Measurements from ENCODE around the gene LIN52. TPM values are rescaled to one million over a fixed set of nuclear protein-coding genes. Genes with fewer than 3 reads are reported as not detected.

Gene LIN52
- total RNA-seq, 1 donor, result 4.9 TPM

GRCh38 chr14:74140374-74140850 lies 55.7 kb downstream of the LIN52 start:
- no peak overlapping the region for H3K4me3 ChIP-seq (ENCODE audit: low read length)

DNA sequence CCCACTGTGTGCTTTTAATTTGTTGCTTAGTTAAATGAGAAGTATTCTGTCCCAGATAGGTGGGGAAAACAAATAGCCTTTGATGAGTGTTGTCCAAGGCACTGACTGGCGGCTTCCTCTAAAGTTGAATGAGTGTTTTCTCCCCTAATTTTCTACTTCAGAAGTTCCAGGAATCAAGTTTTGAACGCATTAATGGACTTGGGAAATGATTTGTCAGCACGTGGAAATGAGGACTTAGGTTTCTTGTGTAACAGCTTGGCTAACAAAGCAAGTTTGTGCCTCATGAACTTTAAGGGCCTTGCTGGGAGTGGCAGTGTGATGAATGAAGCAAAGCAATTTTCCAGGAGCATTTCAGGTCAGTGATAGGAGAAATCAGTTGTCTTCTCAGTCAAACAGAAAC lies 56.9 kb downstream of the LIN52 start:
- H3K4me1 ChIP-seq (ENCODE audit: insufficient read depth, low read length), result no peaks in the 10 kb centered on the region
- H3K9me3 ChIP-seq (ENCODE audit: low read depth, low read length), result no peaks in the 10 kb centered on the region
- H3K27me3 ChIP-seq (ENCODE audit: insufficient read depth, low read length), result no peaks in the 10 kb centered on the region
- H3K4me3 ChIP-seq (ENCODE audit: low read length), result no peak overlapping the region

More at GRCh38 chr14:74140374-74140850, 55.7 kb downstream of the LIN52 start:
- no peaks in the 10 kb centered on the region for H3K27me3 ChIP-seq (ENCODE audit: insufficient read depth, low read length)
- H3K9me3 ChIP-seq (ENCODE audit: low read depth, low read length), result no peaks in the 10 kb centered on the region
- peaks cover 5% of the 10 kb centered on the region for H3K4me1 ChIP-seq (ENCODE audit: insufficient read depth, low read length)

DNA sequence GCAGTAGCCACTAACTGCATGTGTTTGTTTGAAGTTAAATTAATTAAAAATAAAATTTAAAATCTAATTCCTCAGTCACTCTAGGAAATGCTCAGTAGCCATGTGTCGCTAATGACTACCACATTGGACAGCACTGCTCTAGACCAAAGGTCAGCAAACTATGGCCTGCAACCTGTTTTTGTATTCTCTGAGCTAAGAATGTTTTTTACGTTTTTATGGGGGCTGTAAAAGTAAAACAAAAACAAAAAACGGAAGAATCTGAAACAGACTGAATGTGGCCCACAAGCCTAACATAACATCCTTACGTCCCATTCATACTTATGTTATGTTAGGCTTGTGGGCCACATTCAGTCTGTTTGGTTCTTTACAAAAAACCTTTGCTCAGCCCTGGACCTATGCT lies 57.8 kb downstream of the LIN52 start:
- Histone ChIP-seq H3K4me1 (ENCODE audit: insufficient read depth, low read length) (no peaks in the 10 kb centered on the region), H3K27me3 (ENCODE audit: insufficient read depth, low read length) (no peaks in the 10 kb centered on the region), H3K9me3 (ENCODE audit: low read depth, low read length) (no peaks in the 10 kb centered on the region), H3K4me3 (ENCODE audit: low read length) (no peak overlapping the region)

GRCh38 chr14:74144789-74145188 lies 60.0 kb downstream of the LIN52 start:
- Histone ChIP-seq H3K9me3 (ENCODE audit: low read depth, low read length) (no peaks in the 10 kb centered on the region), H3K4me1 (ENCODE audit: insufficient read depth, low read length) (no peaks in the 10 kb centered on the region), H3K27me3 (ENCODE audit: insufficient read depth, low read length) (no peaks in the 10 kb centered on the region), H3K4me3 (ENCODE audit: low read length) (no peak overlapping the region)

DNA sequence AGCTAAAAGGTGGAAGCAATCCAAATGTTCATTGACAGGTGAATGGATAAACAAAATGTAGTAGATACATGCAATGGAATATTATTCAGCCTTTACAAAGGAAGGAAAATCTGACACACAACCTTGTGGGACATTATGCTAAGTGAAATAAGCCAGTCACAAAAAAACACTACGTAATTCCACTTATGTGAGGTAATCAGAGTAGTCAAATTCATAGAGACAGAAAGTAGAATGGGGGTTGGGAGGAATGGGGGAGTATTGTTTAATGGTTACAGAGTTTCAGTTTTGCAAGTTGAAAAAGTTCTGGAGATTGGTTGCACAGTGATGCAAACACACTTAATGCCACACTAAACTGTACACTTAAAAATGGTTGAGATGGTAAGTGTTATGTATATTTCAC lies 62.8 kb downstream of the LIN52 start:
- H3K4me3 ChIP-seq (ENCODE audit: low read length), result no peak overlapping the region

GRCh38 chr14:74148705-74149104 lies 63.9 kb downstream of the LIN52 start:
- Histone ChIP-seq H3K4me1 (ENCODE audit: insufficient read depth, low read length) (no peaks in the 10 kb centered on the region), H3K4me3 (ENCODE audit: low read length) (no peak overlapping the region), H3K27me3 (ENCODE audit: insufficient read depth, low read length) (no peaks in the 10 kb centered on the region), H3K9me3 (ENCODE audit: low read depth, low read length) (no peaks in the 10 kb centered on the region)

More for the DNA sequence above, 62.8 kb downstream of the LIN52 start:
- H3K9me3 ChIP-seq (ENCODE audit: low read depth, low read length), result no peaks in the 10 kb centered on the region
- no peaks in the 10 kb centered on the region for H3K4me1 ChIP-seq (ENCODE audit: insufficient read depth, low read length)
- no peaks in the 10 kb centered on the region for H3K27me3 ChIP-seq (ENCODE audit: insufficient read depth, low read length)

- H3K4me3 ChIP-seq (ENCODE audit: low read length), result no peak overlapping the region
- H3K9me3 ChIP-seq (ENCODE audit: low read depth, low read length), result no peaks in the 10 kb centered on the region
- H3K4me1 ChIP-seq (ENCODE audit: insufficient read depth, low read length), result no peaks in the 10 kb centered on the region
- H3K27me3 ChIP-seq (ENCODE audit: insufficient read depth, low read length), result no peaks in the 10 kb centered on the region
These were observed 70.5 kb downstream of the LIN52 start for GRCh38 chr14:74155287-74155686.

DNA sequence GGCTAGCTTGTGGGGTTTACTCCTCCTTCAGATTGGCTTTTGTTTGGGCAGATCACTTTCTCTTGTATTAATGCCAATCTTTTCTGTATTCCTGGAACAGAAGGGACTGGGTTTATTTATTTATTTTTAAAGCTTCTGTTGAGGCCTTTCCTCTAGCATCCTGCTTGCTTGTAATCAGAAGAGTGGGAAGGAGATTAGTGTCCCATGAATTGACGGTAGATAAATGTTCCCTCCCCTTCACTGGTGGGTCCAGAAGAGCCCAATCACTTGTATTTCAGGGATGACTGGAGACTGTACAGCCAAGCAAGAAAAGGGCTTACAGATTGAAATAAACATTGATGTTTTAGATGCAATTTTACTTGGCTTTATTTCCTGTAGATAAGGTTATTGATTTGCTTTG lies 71.0 kb downstream of the LIN52 start:
- no peak overlapping the region for H3K4me3 ChIP-seq (ENCODE audit: low read length)
- H3K4me1 ChIP-seq (ENCODE audit: insufficient read depth, low read length), result no peaks in the 10 kb centered on the region
- H3K27me3 ChIP-seq (ENCODE audit: insufficient read depth, low read length), result no peaks in the 10 kb centered on the region
- no peaks in the 10 kb centered on the region for H3K9me3 ChIP-seq (ENCODE audit: low read depth, low read length)

- Histone ChIP-seq H3K4me1 (ENCODE audit: insufficient read depth, low read length) (no peaks in the 10 kb centered on the region), H3K9me3 (ENCODE audit: low read depth, low read length) (no peaks in the 10 kb centered on the region), H3K27me3 (ENCODE audit: insufficient read depth, low read length) (no peaks in the 10 kb centered on the region), H3K4me3 (ENCODE audit: low read length) (no peak overlapping the region)
These were observed 76.0 kb downstream of the LIN52 start for GRCh38 chr14:74160763-74161162.

DNA sequence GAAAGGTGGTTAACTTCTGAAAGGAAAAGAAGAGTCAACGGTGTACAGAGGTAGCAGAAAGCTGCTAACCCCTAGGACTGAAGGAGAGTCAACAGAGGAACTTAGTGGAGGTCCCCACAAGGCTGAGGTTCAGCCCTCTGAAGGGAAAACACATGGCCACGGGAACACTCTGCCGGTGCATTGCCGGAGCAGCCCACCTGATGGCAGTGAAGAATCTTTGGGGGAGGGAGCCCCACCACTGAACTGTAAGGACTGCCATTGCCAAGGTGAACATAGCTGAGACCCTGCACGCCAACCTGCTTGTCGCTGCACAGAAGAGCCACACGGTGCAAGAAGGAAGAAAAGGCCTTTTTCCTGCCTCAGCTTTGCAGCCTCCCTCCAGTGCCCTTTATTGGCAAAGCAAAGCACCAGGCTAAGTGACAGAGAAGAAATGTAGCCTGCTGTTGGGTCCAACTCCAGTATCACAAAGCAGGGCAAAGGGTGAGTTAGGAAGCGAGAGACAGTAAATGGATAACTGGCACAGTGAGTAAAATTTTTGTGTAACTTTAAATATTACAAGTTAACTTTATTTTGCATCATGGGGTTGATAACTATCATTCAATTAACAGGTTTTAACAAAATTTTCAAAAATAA lies 76.9 kb downstream of the LIN52 start:
- no peak overlapping the region for H3K4me3 ChIP-seq (ENCODE audit: low read length)
- no peaks in the 10 kb centered on the region for H3K9me3 ChIP-seq (ENCODE audit: low read depth, low read length)
- H3K27me3 ChIP-seq (ENCODE audit: insufficient read depth, low read length), result no peaks in the 10 kb centered on the region
- H3K4me1 ChIP-seq (ENCODE audit: insufficient read depth, low read length), result no peaks in the 10 kb centered on the region

DNA sequence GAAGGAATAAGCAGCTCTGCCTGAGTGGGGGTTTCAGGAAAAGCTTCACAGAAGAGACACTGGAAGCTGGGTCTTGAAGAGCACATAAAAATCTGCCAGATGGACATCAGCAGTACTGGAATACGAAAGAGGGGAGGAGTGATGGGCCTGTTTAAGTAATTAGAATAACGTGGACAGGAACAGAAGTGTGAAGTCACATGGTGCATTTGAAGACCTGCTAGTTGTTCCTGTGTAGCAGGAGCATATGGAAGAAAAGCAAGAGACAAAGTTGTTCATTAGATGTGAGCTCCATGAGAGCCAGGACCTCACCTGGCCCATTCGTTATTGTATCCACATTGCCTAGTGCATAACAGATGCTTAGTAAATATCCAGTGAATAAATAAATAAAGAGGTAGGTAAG lies 85.2 kb downstream of the LIN52 start:
- Histone ChIP-seq H3K4me3 (ENCODE audit: low read length) (no peak overlapping the region), H3K27me3 (ENCODE audit: insufficient read depth, low read length) (no peaks in the 10 kb centered on the region), H3K9me3 (ENCODE audit: low read depth, low read length) (no peaks in the 10 kb centered on the region), H3K4me1 (ENCODE audit: insufficient read depth, low read length) (no peaks in the 10 kb centered on the region)

GRCh38 chr14:74176400-74176793 lies 91.6 kb downstream of the LIN52 start:
- no peak overlapping the region for H3K4me3 ChIP-seq (ENCODE audit: low read length)
- no peaks in the 10 kb centered on the region for H3K9me3 ChIP-seq (ENCODE audit: low read depth, low read length)
- no peaks in the 10 kb centered on the region for H3K27me3 ChIP-seq (ENCODE audit: insufficient read depth, low read length)
- H3K4me1 ChIP-seq (ENCODE audit: insufficient read depth, low read length), result peaks cover 18% of the 10 kb centered on the region

GRCh38 chr14:74179856-74180255 lies 95.1 kb downstream of the LIN52 start:
- no peaks in the 10 kb centered on the region for H3K9me3 ChIP-seq (ENCODE audit: low read depth, low read length)
- no peak overlapping the region for H3K4me3 ChIP-seq (ENCODE audit: low read length)
- peaks cover 18% of the 10 kb centered on the region for H3K4me1 ChIP-seq (ENCODE audit: insufficient read depth, low read length)
- no peaks in the 10 kb centered on the region for H3K27me3 ChIP-seq (ENCODE audit: insufficient read depth, low read length)

GRCh38 chr14:74190927-74191575 lies 106.3 kb downstream of the LIN52 start:
- Histone ChIP-seq H3K4me1 (ENCODE audit: insufficient read depth, low read length) (no peaks in the 10 kb centered on the region), H3K4me3 (ENCODE audit: low read length) (no peak overlapping the region), H3K27me3 (ENCODE audit: insufficient read depth, low read length) (no peaks in the 10 kb centered on the region), H3K9me3 (ENCODE audit: low read depth, low read length) (no peaks in the 10 kb centered on the region)

DNA sequence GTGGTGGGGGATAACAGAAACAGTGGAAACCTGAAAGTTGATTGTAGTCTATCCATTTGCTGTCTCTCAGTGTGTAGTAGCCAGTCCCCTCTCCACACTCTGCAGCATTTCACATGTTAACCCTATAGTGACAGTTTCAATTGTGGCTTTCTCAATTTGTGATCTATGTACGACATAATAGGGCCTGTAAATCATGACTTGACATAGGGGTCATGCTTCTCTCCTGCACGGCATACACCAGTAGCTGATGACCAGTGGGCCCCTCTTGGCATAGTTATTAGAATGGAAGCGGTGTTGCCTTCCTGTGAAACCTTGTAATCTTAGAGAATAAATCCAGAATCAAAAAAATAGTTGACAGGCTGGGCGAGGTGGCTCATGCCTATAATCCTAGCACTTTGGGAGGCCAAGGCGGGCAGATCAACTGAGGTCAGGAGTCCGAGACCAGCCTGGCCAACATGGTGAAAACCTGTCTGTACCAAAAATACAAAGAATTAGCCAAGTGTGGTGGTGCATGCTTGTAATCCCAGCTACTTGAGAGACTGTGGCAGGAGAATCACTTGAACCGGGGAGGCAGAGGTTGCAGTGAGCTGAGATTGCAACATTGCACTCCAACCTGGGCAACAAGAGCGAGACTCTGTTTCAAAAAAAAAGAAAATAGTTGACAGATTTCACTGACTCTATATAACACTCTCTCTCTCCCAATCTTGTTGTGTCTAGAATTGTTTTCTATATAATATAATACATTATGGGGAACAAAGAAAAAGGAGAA lies 109.9 kb downstream of the LIN52 start:
- no peaks in the 10 kb centered on the region for H3K27me3 ChIP-seq (ENCODE audit: insufficient read depth, low read length)
- H3K9me3 ChIP-seq (ENCODE audit: low read depth, low read length), result no peaks in the 10 kb centered on the region
- H3K4me3 ChIP-seq (ENCODE audit: low read length), result no peak overlapping the region
- H3K4me1 ChIP-seq (ENCODE audit: insufficient read depth, low read length), result no peaks in the 10 kb centered on the region
